ENCODE results near the gene LMBR1. TPM values are rescaled to one million over a fixed set of nuclear protein-coding genes. Genes with fewer than 3 reads are reported as not detected.
"Not testable (repeated sequence)": the region's sequence is repeated elsewhere in the genome, so short reads cannot be mapped to it uniquely, and the experiment has no call there.

Gene LMBR1
- polyA plus RNA-seq, 5 donors = 45.7 to 68.3 (median 63.6) TPM

DNA sequence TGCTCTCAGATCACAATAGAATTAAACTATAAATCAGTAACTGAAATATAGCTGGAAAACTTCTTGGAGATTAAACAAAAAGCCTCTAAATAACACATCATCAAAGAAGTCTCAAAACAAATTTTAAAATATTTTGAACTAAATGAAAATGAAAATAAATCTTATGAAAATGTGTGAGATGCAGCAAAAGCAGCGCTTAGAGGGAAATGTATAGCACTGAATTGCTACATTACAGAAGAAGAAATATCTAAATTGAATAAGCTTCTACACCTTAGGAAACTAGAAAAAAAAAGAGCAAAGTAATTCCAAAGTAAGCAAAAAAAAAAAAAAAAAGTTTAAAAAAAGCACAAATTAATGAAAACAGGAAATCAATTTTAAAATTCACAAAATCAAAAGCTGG lies 35.2 kb downstream of the LMBR1 start:
- DNase-seq = no peak

DNA sequence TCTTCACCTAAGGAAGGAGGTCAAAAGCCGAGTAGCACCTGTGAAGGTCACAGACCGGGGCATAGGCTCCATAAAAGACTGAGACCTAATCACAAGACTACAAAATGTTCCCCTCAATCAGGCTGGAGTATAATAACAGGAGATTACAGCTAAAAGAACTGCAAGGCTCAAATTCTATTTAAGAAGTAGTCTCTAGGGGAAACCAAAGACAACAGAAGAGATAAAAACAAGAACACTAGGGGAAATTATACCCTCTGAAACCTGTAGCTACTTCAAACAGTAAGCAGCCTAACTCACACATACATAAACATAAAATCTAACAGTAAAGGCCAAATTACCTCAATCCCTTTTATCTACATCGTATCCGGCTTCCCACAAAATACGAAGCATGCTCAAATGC lies 38.3 kb downstream of the LMBR1 start:
- DNase-seq = no peak

DNA sequence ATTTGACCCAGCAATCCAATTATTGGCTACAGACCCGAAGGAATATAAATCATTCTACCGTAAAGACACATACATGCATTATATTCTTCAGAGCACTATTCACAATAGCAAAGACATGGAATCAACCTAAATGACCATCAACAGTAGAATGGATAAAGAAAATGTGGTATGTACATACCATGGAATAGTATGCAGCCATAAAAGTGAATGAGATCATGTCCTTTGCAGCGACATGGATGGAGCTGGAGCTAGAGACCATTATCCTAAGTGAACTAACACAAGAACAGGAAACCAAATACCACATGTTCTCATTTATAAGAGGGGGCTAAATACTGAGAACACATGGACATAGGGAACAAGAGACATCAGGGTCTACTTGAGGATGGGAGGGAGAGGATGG lies 44.0 kb downstream of the LMBR1 start:
- no peak for DNase-seq

DNA sequence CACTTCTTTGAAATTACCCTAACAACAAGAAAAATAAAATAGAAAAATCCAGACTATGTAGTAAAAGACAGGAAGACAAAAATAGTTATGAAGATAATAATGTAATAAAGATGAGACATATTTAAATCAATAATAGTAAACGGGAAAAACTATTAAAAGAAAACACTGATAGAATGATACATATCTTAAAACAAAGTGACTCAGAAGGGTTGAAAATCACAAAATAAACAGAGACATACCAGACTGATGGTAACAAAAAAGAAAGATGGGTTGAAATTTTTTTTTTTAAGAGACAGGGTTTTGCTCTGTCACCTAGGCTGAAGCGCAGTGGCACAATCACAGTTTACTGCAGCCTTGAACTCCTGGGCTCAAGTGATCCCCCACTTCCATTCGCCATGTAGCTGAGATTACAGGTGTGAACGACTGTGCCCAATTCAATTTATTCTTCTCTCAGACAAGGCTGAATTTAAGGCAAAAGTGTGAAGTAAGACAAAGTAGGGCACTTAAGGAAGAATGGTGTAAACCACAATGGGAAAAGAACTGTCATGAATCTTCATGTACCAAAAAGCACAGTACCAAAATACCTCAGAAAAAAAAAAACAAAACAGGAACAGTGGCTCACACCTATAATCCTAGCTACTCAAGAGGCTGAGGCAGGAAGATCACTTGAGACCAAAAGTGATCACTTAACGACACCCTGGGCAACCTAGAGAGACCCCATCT lies 47.4 kb downstream of the LMBR1 start:
- DNase-seq = no peak

DNA sequence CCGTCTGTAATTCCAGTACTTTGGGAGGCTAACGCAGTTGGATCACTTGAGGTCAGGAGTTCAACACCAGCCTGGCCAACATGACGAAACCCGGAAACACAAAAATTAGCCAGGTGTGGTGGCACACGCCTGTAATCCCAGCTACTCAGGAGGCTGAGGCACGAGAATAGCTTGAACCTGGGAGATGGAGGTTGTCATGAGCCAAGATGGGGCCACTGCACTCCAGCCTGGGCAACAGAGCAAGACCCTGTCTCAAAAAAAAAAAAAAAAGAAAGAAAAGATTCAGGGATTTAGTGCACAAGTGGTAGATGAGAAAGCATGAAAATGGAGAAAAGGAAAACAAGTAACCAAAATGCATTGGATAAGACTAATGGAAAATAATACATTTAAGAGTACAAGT lies 49.4 kb downstream of the LMBR1 start:
- not testable (repeated sequence) for DNase-seq

DNA sequence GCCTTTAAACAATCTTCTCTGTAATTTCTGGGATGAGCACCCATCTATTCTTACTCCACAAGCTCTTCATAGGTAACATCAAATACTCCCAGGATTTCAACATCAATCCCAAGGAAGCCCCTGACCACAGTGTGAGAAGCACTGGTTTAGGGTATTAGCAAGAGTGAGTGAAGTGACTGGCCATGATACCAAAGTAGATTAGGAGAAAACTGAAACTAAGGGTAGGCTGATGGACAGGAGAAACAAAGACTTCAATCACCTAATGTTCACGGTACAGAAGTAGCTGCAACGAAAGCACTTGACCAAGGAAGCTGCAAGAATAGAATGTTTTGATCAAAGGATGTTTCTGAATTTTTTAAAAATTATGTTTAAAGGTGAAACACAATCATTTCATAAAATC lies 49.8 kb downstream of the LMBR1 start:
- DNase-seq = no peak

DNA sequence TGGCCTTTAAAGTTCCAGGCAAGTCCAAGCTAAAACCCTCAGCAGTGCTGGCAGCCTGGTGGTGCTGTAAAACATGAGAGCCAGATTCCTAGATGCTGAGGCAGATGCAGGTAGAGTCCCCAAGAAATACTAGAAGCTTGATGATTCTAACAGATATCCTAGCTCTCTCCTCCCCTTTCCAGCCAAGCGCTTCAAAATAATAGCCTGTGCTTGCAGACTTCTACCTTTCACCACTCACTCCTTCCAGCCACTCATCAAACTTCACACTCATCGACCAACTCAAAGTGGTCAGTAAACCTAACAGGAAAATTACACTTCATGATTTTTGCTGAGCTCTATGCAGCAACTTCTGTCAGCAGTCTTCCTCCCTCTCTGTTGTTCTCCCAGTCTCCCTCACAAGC lies 50.2 kb downstream of the LMBR1 start:
- no peak for DNase-seq

DNA sequence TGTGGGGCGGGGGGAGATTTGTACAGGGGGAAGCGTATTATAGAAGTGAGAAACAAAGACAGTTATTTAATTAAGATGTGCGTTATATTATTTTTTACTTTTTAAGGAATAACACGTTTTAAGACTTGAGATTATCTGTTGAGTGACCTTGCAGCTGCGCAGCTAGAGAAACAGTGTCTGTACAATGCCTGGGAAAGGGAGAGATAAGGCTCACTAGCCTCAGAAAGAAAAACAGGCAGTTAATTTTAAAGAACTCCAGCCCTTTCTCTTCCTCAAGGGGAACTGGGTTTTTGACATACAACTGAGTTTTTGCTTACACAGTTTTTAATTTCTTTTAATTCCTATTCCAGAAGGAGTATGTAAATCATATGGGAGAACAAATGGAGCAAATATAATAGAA lies 50.7 kb downstream of the LMBR1 start:
- no peak for DNase-seq

DNA sequence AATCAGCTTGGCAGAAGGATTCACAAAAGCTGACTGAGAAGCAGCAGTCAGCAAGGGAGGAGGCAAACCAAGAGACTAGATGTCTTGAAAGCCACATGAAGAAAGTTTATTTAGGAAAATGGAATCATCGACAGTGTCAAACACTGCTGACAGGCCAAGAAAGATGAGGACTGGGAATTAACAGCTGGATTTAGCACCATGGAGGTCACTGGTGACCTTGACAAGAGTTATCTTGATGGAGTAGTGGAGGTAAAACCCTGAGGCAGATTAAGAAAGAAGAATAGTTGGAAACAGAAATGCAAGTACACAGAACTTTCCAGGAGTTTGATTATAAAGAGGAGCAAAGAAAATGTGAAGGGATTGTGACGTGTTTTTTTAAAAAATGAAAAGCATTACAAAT lies 51.5 kb downstream of the LMBR1 start:
- DNase-seq = no peak

DNA sequence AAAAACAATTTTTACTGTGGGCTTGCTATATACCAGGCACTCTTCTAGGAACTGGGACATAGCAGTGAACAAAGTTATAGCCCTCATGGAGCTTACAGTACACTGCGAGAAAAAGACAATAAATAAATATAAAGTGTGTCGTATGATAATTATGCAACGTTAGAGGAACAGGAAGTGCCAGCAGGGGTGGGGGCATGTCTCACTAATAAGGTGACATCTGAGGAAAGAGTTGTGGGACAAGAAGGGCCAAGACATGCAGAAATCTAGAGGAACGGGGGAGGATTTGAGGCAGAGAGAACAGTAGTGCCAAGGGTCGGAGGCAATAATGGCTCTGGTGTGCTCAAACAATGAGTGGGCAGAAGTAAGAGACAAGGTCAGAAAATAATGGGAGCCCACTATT lies 52.8 kb downstream of the LMBR1 start:
- DNase-seq = no peak

DNA sequence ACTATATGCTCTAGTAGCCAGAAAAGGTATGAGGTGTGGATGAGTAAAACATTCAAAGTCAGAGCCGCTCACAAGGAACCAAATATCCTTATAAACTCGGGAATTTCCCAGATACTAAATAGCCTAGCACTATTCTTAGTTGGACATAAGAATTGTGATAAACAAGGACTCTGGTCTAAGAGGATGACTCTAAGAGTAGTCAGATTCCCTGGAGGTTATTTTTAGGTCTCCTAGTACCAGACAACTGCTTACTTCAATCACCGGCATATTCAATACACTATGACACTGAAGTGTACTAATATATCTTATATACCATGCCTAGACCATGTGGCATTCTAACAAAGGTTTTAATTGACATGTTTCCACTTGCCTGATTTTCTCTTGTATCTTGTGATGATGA lies 56.5 kb downstream of the LMBR1 start:
- DNase-seq = no peak

DNA sequence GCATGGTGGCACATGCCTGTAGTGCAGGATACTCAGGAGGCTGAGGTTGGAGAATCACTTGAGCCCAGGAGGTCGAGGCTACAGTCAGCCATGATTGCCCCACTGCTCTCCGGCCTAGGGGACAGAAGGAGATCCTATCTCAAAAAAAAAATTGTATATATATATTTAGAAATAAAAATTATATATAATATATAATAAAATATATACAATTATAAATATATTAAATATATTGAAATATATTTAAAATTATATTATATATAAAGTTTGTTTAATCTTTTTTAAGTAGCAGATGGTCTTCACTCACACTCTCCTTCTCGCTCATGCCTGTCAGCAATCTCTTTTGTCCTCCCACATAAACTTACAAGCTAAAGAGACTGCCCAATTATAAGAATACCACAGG lies 58.5 kb downstream of the LMBR1 start:
- DNase-seq = no peak

DNA sequence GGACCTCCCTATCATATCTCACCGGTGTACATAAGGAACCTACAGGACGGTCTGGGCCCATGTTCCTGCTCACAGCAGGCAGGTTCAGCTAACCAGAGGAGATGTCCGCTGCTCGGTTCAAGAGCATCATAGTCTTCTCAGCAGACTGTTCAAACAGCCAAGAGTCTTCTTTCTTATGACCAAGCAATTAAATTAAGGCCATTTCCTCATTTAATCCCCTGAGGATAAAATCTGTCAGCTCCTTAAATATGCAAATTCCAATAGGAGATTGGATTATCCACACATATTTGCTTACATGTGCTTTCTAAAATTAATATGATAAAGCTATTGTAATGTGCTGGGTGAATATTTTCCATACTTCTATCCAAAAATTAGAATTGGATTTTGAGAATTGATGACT lies 59.7 kb downstream of the LMBR1 start:
- no peak for DNase-seq

DNA sequence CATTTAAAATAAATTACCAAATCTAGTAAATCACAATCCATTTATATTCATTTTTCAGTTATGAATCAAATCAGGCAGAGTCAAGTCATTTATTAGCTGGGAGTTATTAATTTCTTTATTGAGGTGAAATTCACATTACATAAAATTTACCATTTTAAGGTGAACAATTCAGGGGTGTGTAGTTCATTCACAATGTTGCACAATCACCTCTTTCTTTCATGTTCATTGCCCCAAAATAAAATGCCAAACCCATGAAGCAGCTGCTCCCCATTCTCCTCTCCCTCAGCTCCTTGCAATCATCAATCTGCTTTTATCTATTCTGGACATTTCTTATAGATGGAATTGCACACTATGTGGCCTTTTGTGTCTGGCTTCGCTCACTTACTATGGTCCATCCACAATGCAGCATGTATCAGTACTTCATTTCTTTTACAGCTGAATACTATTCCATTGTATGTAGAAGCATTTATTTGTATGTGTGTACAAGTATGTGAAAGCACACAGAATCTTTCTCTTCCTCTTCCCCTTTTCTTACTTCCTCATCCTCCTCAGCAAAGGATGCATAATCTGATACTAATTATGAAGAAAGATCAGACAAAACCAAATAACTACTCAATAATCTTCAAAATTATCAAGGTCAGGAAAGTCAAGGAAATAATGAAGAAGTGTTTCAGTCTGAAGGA lies 60.6 kb downstream of the LMBR1 start:
- no peak for DNase-seq

DNA sequence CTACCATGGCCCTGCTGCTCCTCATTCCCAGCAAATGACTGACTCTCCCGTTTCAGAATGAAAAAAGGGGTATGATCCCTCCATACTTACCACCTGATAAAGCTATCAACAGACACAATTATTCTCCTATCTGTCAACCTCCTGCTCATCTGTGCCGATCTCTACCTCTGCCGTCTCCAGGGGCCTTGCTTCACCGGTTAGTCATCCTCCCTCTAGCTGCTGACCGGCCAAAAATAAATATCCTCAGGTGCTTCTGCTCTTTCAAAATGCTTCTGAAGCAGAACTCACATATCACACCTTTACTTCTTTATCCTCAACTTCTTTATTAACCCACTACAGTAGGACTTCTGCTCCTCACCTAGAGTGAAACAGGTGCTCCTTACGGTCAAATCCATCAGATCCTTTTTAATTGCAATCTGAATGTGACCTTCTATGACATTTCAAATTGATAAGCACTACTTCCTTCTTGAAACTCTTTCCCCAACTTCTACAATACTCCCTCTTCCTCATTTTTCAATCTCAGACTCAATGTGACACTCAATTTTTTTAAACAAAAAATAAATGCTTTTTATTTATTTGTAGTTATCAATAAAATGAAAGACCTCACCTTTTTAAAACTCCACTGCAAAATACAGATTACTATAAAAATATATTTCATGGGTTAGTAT lies 63.2 kb downstream of the LMBR1 start:
- no peak for DNase-seq

DNA sequence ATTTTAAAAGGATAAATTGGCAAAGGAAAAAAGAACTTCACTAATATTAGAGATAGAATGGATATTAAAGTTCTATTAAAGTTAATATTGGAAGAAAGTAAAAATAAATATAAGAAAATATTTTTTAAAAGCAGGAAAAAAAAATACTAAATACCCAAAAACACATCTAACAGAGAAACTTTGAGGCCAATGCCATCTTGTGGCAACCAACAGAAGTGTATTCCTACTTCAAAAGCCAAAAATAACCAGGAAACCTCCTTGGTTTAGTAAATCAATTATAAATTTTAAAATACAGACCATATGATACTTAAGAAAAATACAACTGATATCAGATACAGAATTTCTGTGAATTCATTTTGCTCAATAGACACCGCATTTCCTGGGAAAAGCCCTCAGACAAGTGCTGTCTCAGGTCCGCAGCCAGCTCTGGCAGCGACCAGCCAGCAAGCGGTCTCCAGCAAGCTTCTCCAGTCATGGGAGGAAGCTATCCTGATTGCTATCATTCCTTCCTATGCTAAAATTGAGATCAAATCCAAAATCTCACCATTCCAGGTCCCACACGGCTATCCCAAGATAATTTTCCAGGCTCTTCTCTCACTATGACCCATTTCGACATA lies 65.3 kb downstream of the LMBR1 start:
- no peak for DNase-seq

DNA sequence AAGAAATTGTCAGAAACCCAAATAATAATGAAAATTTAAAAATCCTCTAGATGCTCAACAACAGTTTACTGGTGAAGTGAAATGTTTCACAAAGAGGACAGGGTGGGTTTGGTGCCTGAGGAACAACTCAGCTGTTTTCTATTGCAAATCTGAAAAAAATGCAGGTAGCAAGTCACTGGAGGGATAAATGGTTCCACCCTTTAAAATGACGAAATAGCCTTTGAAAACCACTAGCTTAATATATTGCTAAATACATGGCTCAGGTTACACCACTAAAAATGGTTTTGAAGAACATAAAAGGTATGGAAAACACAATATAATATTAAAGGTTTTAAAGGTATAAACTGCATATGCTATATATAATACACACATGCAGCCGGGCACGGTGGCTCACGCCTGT lies 69.5 kb downstream of the LMBR1 start:
- no peak for DNase-seq

DNA sequence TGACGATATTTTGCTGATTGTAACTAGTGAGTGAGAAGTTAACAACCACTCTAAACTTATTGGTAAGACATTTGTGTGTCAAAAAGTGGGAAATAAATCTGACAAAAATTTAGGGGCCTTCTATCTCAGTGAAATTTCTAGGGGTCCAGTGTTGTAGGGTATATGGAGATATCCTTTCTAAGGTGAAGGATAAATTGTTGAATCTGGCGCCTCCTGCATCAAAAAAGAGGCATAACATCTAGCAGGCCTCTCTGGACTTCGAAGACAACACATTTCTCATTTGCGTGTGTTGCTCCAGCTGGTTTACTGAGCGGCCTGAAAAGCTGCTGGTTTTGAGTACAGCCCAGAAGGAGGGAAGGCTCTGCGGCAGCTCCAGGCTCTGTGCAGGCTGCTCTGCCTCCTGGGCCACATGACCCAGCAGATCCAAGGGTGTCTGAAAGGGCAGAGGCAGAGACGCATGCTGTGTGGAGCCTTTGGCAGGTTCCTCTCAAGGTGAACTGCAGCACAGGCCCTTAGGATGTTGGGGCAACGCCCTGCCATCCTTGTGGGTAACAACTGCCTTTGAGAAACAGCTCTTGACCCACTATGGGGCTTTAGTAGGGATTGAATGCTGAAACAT lies 72.4 kb downstream of the LMBR1 start:
- DNase-seq = no peak

DNA sequence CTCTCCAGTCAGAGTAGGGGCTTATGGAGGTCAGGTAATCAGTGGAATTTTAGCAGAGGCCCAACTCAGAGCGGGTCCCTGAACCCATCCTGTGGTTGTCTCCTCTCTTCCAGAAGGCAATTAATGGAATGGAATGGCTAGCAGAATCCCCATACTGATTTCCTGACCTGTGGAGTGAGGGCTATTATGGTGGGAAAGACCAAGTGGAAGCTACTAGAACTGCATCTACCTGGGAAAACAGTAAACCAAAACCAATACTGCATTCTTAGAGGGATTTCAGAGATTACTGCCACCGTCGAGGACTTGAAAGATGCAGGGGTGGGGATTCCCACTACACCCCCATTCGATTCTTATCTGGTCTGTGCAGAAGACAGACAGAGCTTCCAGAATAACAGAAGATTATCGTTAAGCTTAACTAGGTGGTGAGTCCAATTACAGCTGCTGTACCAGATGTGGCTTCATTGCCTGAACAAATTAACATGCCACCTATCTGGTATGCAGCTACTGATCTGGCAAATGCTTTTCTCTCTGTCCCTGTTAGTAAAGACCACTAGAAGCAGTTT lies 73.2 kb downstream of the LMBR1 start:
- no peak for DNase-seq

DNA sequence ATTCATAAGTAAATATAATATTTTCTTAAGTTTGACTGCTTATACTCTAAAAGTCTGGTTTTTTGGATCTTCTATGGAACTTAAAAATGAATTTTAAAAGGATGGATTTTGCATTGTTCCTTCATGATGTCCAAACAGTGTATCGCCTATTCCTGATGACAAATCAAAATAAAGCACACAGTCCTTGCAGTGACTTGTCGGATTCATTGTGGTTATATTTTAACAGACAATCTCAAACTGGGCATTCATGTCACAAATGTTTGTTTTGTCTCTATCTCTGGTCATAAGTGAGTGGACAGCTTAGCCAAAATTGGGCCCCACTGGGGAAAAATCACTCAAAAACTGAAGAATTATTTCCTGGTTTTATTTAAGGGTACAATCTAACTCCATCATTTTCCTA lies 74.8 kb downstream of the LMBR1 start:
- no peak for DNase-seq

DNA sequence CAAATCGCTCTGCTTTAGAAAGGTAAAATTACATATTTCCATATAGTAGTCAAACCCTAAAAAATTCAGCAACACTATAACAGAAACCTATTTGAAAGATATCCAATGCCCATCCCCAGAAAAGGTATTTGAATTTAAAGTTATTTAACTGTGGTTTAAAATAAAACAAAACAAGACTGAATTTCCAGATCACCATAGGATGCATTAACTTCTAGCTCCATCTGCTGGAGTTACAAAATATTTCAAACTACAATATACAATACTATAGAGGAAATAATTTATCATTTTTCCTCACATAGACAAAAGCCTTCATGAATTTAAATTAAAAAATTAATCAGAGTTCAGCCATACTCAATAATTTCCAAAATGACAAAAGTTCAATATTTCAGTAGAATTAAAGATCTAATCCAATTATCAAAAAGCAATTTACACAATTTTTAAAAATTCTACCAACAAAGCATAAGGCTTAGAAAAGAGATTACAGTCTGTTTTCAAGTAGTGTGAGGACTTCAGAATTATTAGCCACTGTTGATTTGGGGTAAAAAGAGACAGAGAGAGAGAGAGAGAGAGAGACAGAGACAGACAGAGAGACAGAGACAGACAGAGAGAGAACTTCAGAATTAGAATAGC lies 75.9 kb downstream of the LMBR1 start:
- DNase-seq = no peak

DNA sequence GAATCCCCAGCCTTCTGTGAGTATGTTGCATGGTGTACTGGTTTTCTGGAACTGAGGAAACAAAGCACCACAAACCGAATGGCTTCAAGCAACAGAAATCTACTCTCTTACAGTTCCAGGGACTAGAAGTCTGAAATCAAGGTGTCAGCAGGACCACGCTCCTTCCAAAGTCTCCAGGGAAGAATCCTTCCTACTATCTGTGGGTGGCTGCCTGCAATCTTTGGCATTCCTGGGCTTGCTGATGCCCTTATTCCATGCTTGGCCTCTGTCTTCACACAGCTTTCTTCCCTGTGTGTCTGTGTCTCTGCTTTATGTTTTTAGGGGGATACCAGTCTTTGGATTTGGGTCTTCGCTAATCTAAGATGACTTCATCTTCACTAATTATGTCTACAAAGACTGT lies 81.3 kb downstream of the LMBR1 start:
- no peak for DNase-seq
